GM21447 (cell line): ENCODE data around the gene ZNF148.

Experiments used
- ATAC-seq: cut with Tn5 transposase; IDR thresholded peaks from one replicate; pipeline ENCODE4 v1.9.1; 2021; ENCODE audit not compliant: unreplicated experiment

ZNF148 gene

GRCh38 chr3:125289429-125289981 lies 85.6 kb downstream of the ZNF148 start:
- no peak for ATAC-seq

- ATAC-seq, result no peak
Observed at GRCh38 chr3:125287248-125287647, 87.9 kb downstream of the ZNF148 start.

GRCh38 chr3:125281381-125281780 lies 93.7 kb downstream of the ZNF148 start:
- no peak for ATAC-seq

GRCh38 chr3:125280668-125281361 lies 94.3 kb downstream of the ZNF148 start:
- no peak for ATAC-seq

GRCh38 chr3:125278155-125278554 lies 97.0 kb downstream of the ZNF148 start:
- no peak for ATAC-seq

- ATAC-seq, result no peak
Observed at GRCh38 chr3:125271127-125271526, 104.0 kb downstream of the ZNF148 start.

- no peak for ATAC-seq
Observed at GRCh38 chr3:125267460-125267859, 107.7 kb downstream of the ZNF148 start.

GRCh38 chr3:125266971-125267370 lies 108.2 kb downstream of the ZNF148 start:
- ATAC-seq, result no peak

GRCh38 chr3:125262161-125262560 lies 113.0 kb downstream of the ZNF148 start:
- no peak for ATAC-seq

- no peak for ATAC-seq
Observed at GRCh38 chr3:125261031-125261430, 114.1 kb downstream of the ZNF148 start.

- no peak for ATAC-seq
Observed at GRCh38 chr3:125260158-125260557, 115.0 kb downstream of the ZNF148 start.

GRCh38 chr3:125257536-125257935 lies 117.6 kb downstream of the ZNF148 start:
- no peak for ATAC-seq

GRCh38 chr3:125256675-125257074 lies 118.5 kb downstream of the ZNF148 start:
- ATAC-seq, result no peak

GRCh38 chr3:125250973-125251372 lies 124.2 kb downstream of the ZNF148 start:
- ATAC-seq, result no peak

- no peak for ATAC-seq
Observed at GRCh38 chr3:125246237-125246636, 128.9 kb downstream of the ZNF148 start.

- ATAC-seq, result no peak
Observed at GRCh38 chr3:125245521-125245920, 129.6 kb downstream of the ZNF148 start.

GRCh38 chr3:125240496-125240895 lies 134.6 kb downstream of the ZNF148 start:
- no peak for ATAC-seq

- no peak for ATAC-seq
Observed at GRCh38 chr3:125239266-125239665, 135.9 kb downstream of the ZNF148 start.

GRCh38 chr3:125238759-125239158 lies 136.4 kb downstream of the ZNF148 start:
- no peak for ATAC-seq

- no peak for ATAC-seq
Observed at GRCh38 chr3:125236331-125236903, 138.7 kb downstream of the ZNF148 start.

- ATAC-seq, result no peak
Observed at GRCh38 chr3:125234831-125235230, 140.3 kb downstream of the ZNF148 start.

GRCh38 chr3:125232401-125232800 lies 142.7 kb downstream of the ZNF148 start:
- ATAC-seq, result no peak

- no peak for ATAC-seq
Observed at GRCh38 chr3:125231895-125232294, 143.2 kb downstream of the ZNF148 start.
